Spinal cord (tissue), 10 donors: ENCODE results near the gene PPFIA2. TPM values are rescaled to one million over a fixed set of nuclear protein-coding genes. Genes with fewer than 3 reads are reported as not detected.
"Not testable (repeated sequence)": the region's sequence is repeated elsewhere in the genome, so short reads cannot be mapped to it uniquely, and the experiment has no call there.

Experiments
- DNase-seq, 6 donors: peaks; one replicate each; pipeline versions ENCODE4 v3.0.0 to v3.0.0-alpha.2; 2013 to 2015; ENCODE audit warnings: low spot score in 6 of 6, low read depth in 4 of 6
- H3K27ac ChIP-seq: one replicate; pipeline ENCODE4 v1.5.1; 2013; ENCODE audit warnings: low read depth, low read length, control low read depth
- H3K27me3 ChIP-seq: one replicate; pipeline ENCODE4 v1.6.1; 2013; ENCODE audit warnings: low read length; ENCODE audit not compliant: control insufficient read depth, insufficient read depth
- H3K36me3 ChIP-seq: one replicate; pipeline ENCODE4 v1.6.1; 2013; ENCODE audit warnings: low read length; ENCODE audit not compliant: control insufficient read depth, insufficient read depth
- H3K4me1 ChIP-seq: one replicate; pipeline ENCODE4 v1.6.1; 2013; ENCODE audit warnings: low read length; ENCODE audit not compliant: control insufficient read depth, insufficient read depth
- H3K4me3 ChIP-seq: one replicate; pipeline ENCODE4 v1.5.1; 2013; ENCODE audit warnings: low read depth, low read length, control low read depth
- H3K9me3 ChIP-seq: one replicate; pipeline ENCODE4 v1.6.1; 2013; ENCODE audit warnings: low read length; ENCODE audit not compliant: control insufficient read depth, insufficient read depth
- WGBS: methylation state at CpG from one replicate; pipeline ENCODE4 v1.1.5; 2013; ENCODE audit warnings: missing lambda C conversion rate; ENCODE audit not compliant: insufficient coverage; 5-methylcytosine and 5-hydroxymethylcytosine counted together
- polyA plus RNA-seq, 2 donors: library from polyadenylated mRNA; unstranded; fragments of 120-200 nt; gene quantifications; one replicate each; pipeline ENCODE4 v1.2.1, GENCODE V29; 2013; ENCODE audit not compliant: insufficient read length in 2 of 2
- total RNA-seq, 2 donors: library from RNA; depleted of rRNA in 1 of 2; stranded (reverse); fragments of 120-200 nt in 1 of 2; fragments of >200 nt in 1 of 2; gene quantifications; one replicate each; pipeline versions ENCODE4 v1.2.3 to v1.2.4, GENCODE V29; 2013 to 2014
- donor health status: healthy.

PPFIA2 gene
- total and polyA plus RNA-seq, 4 donors: 24.5 to 75.3 (median 40.6) TPM

DNA sequence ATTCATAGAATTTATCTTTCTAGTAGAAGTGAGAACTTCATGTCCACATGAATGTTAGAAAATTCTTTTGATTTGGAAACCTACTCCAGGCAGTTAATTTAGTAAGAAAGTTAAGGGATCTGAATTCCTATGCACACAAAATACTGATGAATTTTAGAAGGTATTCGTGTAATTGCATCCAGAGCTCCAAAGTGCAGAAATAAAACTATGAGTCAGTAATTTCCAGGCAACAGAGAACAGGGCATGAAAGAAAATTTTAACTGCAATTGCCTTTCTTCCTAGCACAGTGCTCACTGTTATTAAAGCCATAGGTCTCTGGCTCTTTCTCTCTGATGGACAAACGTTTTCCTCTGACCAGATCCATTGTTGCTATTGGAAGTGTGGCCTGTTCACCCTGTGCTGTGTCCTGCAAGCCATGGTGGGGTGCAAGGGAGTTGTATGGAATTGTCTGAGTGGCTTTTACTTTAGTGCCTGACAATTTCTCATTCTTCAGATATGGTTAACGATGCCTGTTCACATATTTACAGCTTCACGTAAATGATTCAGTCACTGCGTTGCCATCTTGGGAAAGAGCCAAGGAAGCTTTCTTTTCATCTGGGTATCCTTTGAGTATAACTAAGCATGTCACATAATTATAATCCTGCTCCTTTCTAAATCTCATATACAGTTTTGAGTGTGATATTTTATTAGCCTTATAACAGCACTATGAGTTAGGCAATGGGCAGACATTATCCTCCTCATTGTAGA is 536.1 kb downstream of the PPFIA2 start:
- DNase-seq: peak in 2 of 6 donors; percentile 16 to 64

DNA sequence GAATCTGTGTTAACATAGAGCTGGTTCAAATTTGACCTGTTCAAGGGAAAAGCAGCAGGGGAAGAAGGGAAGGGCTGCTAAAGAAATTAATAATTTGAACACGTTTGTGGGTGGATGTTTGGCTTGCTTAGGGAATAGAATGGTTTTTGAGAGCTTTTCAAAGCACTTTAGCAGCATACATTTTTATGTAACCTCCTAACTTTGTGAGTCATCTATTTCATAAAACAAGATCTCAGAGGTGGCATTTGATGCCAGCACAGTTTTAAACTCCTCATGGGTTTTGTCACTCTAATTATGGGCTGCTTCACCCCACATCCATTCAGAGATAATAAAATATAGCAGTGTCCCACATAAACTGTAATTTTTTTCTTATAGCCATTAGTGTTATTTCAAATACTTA is 537.5 kb downstream of the PPFIA2 start:
- no CpG with 5 or more reads among the region's 1 CpG for WGBS
- no peak for DNase-seq
- Histone ChIP-seq H3K27ac (no peak overlapping the region), H3K27me3 (no peaks in the 10 kb centered on the region), H3K4me1 (no peaks in the 10 kb centered on the region), H3K36me3 (no peaks in the 10 kb centered on the region), H3K9me3 (no peaks in the 10 kb centered on the region), H3K4me3 (no peak overlapping the region)

More for the DNA sequence above, 536.1 kb downstream of the PPFIA2 start:
- Histone ChIP-seq H3K36me3 (no peaks in the 10 kb centered on the region), H3K27me3 (no peaks in the 10 kb centered on the region), H3K9me3 (no peaks in the 10 kb centered on the region), H3K27ac (peak overlapping the region; percentile 6), H3K4me3 (no peak overlapping the region), H3K4me1 (no peaks in the 10 kb centered on the region)
- no CpG with 5 or more reads among the region's 5 CpGs for WGBS

DNA sequence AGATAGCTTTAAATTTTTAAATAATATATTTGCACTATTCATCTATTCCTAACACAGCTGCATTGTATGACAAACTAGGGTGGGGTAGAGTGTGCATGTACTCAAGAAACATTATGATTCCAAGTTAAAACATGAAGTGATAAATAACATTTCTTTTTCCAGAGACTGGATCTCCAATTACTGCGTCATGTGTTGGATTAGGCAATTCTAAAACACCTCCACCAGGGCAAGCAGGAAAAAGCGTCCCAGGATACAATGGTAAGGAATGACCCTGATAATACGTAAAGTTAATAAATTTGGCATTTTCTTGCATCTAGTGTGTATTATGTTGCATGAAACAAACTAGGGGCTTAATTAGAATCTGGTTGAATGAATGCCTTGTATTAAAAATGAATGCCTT is 542.4 kb downstream of the PPFIA2 start:
- Histone ChIP-seq H3K27me3 (no peaks in the 10 kb centered on the region), H3K27ac (no peak overlapping the region), H3K4me3 (no peak overlapping the region), H3K36me3 (no peaks in the 10 kb centered on the region), H3K4me1 (no peaks in the 10 kb centered on the region), H3K9me3 (no peaks in the 10 kb centered on the region)
- no peak for DNase-seq
- 100% methylated on average over 1 of the region's 3 CpGs for WGBS

DNA sequence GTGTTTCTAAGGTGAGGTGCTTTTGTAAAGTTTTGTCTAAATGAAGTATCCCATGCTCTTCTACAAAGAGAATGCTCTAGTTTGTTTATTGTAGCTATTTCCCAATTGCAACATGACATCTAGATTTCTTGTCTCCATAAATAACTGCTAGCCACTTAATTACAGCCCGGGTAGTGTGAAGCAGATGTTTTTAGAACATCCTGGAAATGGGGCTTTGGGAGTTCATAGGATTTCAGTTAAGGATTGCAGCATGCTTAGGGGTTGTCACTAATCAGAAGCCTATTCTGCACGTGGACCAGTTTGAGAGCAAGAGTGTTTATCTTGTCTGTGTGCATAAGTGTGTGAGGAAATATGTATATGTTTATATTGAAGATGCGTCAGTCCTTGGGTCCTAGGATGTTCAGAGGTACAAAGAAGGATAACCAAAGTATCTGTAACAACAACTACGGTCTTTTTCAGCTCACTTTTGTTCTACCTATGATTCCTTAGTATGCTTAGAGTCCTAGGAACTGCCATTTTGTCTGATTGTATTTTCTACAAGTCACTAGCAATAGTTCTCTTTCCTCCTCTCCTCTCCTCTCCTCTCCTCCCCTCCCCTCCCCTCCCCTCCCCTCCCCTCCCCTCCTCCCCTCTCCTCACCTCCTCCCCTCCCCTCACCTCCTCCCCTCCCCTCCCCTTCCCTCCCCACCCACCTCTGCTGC is 546.0 kb downstream of the PPFIA2 start:
- 80% methylated on average over 2 of the region's 4 CpGs for WGBS

DNA sequence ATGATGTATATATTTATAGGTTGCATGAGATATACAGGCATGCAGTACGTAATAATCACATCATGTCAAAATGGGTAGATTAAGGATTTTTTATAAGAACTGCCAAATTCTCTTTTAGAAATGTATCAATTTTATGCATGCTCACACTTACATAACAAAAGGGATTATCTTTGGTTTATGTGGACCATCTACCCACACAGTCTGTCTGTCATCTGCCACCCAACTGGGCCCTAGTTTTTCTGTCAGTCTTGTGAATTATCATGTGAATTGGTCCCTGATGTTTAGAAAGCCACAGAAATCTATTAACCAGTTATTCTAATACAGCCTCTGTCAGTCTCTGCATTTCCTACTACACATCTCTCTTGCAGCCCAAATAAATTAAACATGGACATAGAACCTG is 547.8 kb downstream of the PPFIA2 start:
- no CpG with 5 or more reads among the region's 1 CpG for WGBS
- DNase-seq: no peak
- no peak overlapping the region for H3K27ac ChIP-seq
- no peaks in the 10 kb centered on the region for H3K27me3 ChIP-seq
- H3K4me3 ChIP-seq: no peak overlapping the region
- no peaks in the 10 kb centered on the region for H3K36me3 ChIP-seq
- no peaks in the 10 kb centered on the region for H3K4me1 ChIP-seq
- no peaks in the 10 kb centered on the region for H3K9me3 ChIP-seq

More for the DNA sequence above, 546.0 kb downstream of the PPFIA2 start:
- H3K4me3 ChIP-seq: no peak overlapping the region
- H3K4me1 ChIP-seq: no peaks in the 10 kb centered on the region
- H3K27ac ChIP-seq: no peak overlapping the region
- H3K9me3 ChIP-seq: no peaks in the 10 kb centered on the region
- no peaks in the 10 kb centered on the region for H3K36me3 ChIP-seq
- DNase-seq: no peak
- no peaks in the 10 kb centered on the region for H3K27me3 ChIP-seq

DNA sequence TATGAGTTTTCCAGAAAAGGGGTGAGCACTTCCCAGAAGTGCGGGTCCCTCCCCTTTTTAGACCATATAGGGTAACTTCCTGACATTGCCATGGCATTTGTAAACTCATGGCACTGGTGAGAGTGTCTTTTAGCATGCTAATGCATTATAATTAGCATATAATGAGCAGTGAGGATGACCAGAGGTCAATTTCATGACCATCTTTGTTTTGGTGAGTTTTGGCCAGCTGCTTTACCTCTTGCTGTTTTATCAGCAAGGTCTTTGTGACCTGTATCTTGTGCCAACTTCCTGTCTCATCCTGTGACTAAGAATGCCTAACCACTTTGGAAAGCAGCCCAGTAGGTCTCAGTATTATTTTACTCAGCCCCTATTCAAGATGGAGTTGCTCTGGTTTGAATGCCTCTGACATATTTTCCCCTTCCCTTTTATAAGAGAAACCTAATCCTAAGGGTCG is 549.4 kb downstream of the PPFIA2 start:
- not testable (repeated sequence) for H3K27me3 ChIP-seq, H3K36me3 ChIP-seq, H3K4me3 ChIP-seq, H3K4me1 ChIP-seq, H3K9me3 ChIP-seq
- WGBS: 60% methylated on average over 1 of the region's 2 CpGs
- peak overlapping the region; percentile 10 for H3K27ac ChIP-seq
- peak in 2 of 6 donors; percentile 29 to 60 for DNase-seq

DNA sequence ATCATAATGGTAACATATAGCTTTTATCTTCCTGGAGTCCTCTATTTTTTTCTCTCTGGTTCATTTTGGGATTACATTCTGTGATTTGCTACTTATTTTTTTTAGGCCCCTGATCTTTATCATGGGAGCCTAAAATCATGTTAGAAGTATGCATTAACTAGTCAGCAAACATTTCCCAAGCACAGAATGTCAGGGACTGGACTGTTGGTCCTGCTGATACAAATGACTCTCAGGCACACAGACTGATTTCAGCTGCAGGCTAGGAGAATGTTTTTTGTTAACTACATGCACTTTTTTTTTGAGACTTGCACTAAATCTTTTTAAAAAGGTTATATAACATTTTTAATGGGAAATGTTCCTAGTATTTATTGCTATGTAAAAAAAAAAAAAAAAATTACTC is 550.1 kb downstream of the PPFIA2 start:
- no peaks in the 10 kb centered on the region for H3K27me3 ChIP-seq
- no peak overlapping the region for H3K27ac ChIP-seq
- H3K4me3 ChIP-seq: no peak overlapping the region
- no peaks in the 10 kb centered on the region for H3K9me3 ChIP-seq
- H3K36me3 ChIP-seq: no peaks in the 10 kb centered on the region
- H3K4me1 ChIP-seq: no peaks in the 10 kb centered on the region
- DNase-seq: peak in 1 of 6 donors; percentile 38

DNA sequence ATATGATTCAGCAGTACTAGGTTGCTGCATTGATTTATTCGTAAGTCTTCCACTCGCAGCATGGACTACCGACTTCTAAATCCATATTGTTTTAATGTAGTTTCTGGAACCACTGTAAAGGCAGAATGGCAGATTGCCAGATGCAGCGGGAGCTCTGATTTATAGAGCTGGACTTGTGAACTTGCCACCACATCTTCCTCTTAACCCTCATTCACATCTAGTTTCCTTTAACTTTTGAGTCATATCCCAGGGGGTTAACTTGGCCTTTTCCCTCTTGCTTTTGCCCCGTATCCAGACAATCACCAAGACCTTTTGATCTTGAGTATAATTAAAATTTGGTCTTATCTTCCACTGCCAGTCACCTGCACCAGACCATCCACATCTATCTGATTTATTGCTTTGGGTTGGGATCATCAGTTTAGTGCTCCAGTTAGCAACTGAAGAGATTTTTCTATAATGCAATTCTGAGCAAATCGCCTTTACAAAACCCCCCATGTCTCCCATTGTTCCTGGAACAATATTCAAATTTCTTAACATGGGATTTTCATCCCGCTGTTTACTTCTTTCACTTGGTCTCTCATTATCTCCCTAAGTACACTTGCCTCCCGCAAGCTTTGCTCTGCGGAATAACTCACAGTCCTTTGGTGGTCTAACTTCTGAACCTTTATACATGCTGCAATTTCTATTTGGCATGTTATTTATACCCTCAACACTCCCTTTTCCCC is 550.8 kb downstream of the PPFIA2 start:
- Histone ChIP-seq H3K36me3 (no peaks in the 10 kb centered on the region), H3K27ac (no peak overlapping the region), H3K9me3 (no peaks in the 10 kb centered on the region), H3K4me1 (no peaks in the 10 kb centered on the region), H3K27me3 (no peaks in the 10 kb centered on the region), H3K4me3 (no peak overlapping the region)
- 51% methylated on average over 4 of the region's 9 CpGs for WGBS
- peak in 1 of 6 donors; percentile 61 for DNase-seq
